Measurements from ENCODE around the gene TMEM101. TPM values are rescaled to one million over a fixed set of nuclear protein-coding genes. Genes with fewer than 3 reads are reported as not detected.

TMEM101 gene
- total and polyA plus RNA-seq, 2 of the 13 experiments (the other 11 are each of a cell fraction or from before 2014, with no cell fraction given) = 72.0 to 100 TPM

DNA sequence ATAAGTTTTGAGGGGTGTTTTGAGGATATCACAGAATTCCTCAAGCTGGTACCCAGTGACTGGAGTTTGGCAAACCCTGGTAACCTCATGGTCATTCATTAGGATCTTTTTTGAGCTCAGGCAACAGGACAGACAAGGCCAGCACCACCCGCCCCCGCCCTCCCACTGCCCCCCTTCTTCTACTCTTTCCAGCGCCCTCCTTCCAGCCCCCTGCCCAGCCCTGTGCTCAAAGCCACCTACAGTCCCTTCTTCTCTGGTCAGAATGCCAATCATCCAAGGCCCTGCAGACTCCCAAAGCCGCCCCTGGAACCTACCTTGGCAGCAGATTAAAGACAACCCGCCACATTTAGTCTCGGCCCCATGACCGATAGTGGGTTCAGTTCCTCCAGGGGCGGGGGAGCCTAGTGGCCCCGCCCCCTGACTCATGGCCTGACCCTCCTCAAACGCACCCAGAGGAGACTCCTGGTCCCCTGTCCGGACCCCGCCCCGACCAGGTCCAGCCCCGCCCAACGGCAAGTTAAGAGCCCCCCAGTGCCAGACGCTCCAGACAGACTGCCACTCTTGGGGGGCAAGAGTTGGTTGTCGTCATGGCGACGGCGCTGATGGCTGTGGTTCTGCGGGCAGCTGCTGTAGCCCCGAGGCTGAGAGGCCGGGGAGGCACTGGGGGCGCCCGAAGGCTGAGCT lies 10.5 kb downstream of the TMEM101 start, which contains the start of gene NAGS:
Gene NAGS, plus strand, starts transcription at position 546 of the 684 bp plus-strand sequence. Its CDS starts 42 bp downstream, at position 588.
- no peaks in the 10 kb centered on the region; a peak in 1 of 5 replicates for H3K27me3 ChIP-seq (ENCODE audit: control insufficient read depth in 1 of 2, insufficient read depth in 2 of 2, low read length in 2 of 2)
- DNase-seq (ENCODE audit: low spot score) (peak; percentile 67), FAIRE-seq (no peak), ATAC-seq (peak; percentile 32)
- peaks cover 61% of the 10 kb centered on the region for H3K4me1 ChIP-seq (ENCODE audit: insufficient read depth, low read length)
- peak within 1 kb of the TSS; percentile 71 for H3K9ac ChIP-seq (ENCODE audit: insufficient read depth, low read depth, low read length)
- H3K4me3 ChIP-seq (replicated peaks in 1 of 3; ENCODE audit: insufficient read depth in 1 of 3, low read depth in 2 of 3, low read length in 3 of 3) = peak within 1 kb of the TSS; percentile 52 to 80 (median 56)
- H4K20me1 ChIP-seq (ENCODE audit: insufficient read depth, low read length) = no peaks in the 10 kb centered on the region
- H3K4me2 ChIP-seq (ENCODE audit: low read depth, low read length) = peak within 1 kb of the TSS; percentile 88
- WGBS (ENCODE audit: low lambda C conversion rate) = 2% methylated on average over 6 of the region's 25 CpGs
- in situ Hi-C loops (cut with HindIII; ENCODE audit: extremely low pct_ligation_motif_present, low pct_unique_long_range_greater_than_20kb) = no loop called here
- CTCF ChIA-PET (ENCODE audit: low intra/inter-chr PET ratio, low total read pairs) = no interaction called here
- peaks cover 0 to 8% of the 10 kb centered on the region in 2 experiments; a peak in 2 of 5 replicates for H3K36me3 ChIP-seq (replicated peaks in 1 of 2; ENCODE audit: control insufficient read depth in 1 of 2, insufficient read depth in 2 of 2, low read length in 2 of 2)
- POLR2A ChIA-PET = interaction anchor here (0.5 to 4.5 kb wide), 6 partner anchors 11 to 198 kb away, joined by 3 to 39 read pairs (median 4); partner anchors contain the start of genes LSM12 and TMEM101
- no peaks in the 10 kb centered on the region for H3K9me3 ChIP-seq (ENCODE audit: low read length)
- peak within 1 kb of the TSS; percentile 71 for H2AFZ ChIP-seq (ENCODE audit: low read length)
- no TSS peak for BruUV-seq (replicated peaks)
- peak within 1 kb of the TSS; percentile 26 for H3K27ac ChIP-seq (ENCODE audit: extremely low read length, insufficient read depth, low read length)
- no peaks in the 10 kb centered on the region for H3K79me2 ChIP-seq (ENCODE audit: insufficient read depth, low read length)
- intact Hi-C loops (cut with micrococcal nuclease; ENCODE audit: unreplicated experiment) = no loop called here
- no peak for TF ChIP-seq ZNF18 (CRISPR knock-in tag; IDR thresholded peaks at IDR 0.05; ENCODE audit: insufficient replicate concordance)
- TF ChIP-seq SALL1 (CRISPR knock-in tag; IDR thresholded peaks at IDR 0.05) = no peak
- TF ChIP-seq KDM3A (CRISPR knock-in tag; IDR thresholded peaks at IDR 0.05; ENCODE audit: low read depth) = 0 out of 2 replicates have a peak, but pooled peaks have one; percentile 57
- peak; percentile 67 for TF ChIP-seq SAP130 (CRISPR knock-in tag; IDR thresholded peaks at IDR 0.05; ENCODE audit: low read depth)
- 0 out of 2 replicates have a peak, but pooled peaks have one; percentile 80 for TF ChIP-seq ZNF34 (CRISPR knock-in tag; IDR thresholded peaks at IDR 0.05; ENCODE audit: borderline replicate concordance)
- TF ChIP-seq, protein P1, sequence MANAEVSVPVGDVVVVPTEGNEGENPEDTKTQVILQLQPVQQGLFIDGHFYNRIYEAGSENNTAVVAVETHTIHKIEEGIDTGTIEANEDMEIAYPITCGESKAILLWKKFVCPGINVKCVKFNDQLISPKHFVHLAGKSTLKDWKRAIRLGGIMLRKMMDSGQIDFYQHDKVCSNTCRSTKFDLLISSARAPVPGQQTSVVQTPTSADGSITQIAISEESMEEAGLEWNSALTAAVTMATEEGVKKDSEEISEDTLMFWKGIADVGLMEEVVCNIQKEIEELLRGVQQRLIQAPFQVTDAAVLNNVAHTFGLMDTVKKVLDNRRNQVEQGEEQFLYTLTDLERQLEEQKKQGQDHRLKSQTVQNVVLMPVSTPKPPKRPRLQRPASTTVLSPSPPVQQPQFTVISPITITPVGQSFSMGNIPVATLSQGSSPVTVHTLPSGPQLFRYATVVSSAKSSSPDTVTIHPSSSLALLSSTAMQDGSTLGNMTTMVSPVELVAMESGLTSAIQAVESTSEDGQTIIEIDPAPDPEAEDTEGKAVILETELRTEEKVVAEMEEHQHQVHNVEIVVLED (CRISPR knock-in tag; IDR thresholded peaks at IDR 0.05; ENCODE audit: borderline replicate concordance) = peak; percentile 3; the same call in 1 of the 2 replicates
- TF ChIP-seq MED1 (CRISPR knock-in tag; IDR thresholded peaks at IDR 0.05) = peak; percentile 24; the same call in 1 of the 2 replicates
- TF ChIP-seq ZNF331 (CRISPR knock-in tag; IDR thresholded peaks at IDR 0.05) = no peak
- TF ChIP-seq SP140L (CRISPR knock-in tag; IDR thresholded peaks at IDR 0.05; ENCODE audit: borderline replicate concordance) = no peak
- TF ChIP-seq, protein P2, sequence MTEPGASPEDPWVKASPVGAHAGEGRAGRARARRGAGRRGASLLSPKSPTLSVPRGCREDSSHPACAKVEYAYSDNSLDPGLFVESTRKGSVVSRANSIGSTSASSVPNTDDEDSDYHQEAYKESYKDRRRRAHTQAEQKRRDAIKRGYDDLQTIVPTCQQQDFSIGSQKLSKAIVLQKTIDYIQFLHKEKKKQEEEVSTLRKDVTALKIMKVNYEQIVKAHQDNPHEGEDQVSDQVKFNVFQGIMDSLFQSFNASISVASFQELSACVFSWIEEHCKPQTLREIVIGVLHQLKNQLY (CRISPR knock-in tag; IDR thresholded peaks at IDR 0.05) = no peak
- 0 out of 2 replicates have a peak, but pooled peaks have one; percentile 38 for TF ChIP-seq ZNF710 (CRISPR knock-in tag; IDR thresholded peaks at IDR 0.05; ENCODE audit: borderline replicate concordance)
- no peak for TF ChIP-seq DMTF1 (CRISPR knock-in tag; IDR thresholded peaks at IDR 0.05)
- 0 out of 2 replicates have a peak, but pooled peaks have one; percentile 41 for TF ChIP-seq SIN3A (IDR thresholded peaks at IDR 0.05; ENCODE audit: borderline replicate concordance, low read depth, low read length)
- TF ChIP-seq KAT7 (CRISPR knock-in tag; IDR thresholded peaks at IDR 0.05; ENCODE audit: borderline replicate concordance) = peak; percentile 8; the same call in 1 of the 2 replicates
- TF ChIP-seq ETV5 (CRISPR knock-in tag; IDR thresholded peaks at IDR 0.05; ENCODE audit: borderline replicate concordance) = no peak

Measured in HepG2 (cell line).